GM12864 (cell line): ENCODE measurements around the gene C10orf90.

ENCODE experiments used
- DNase-seq: peaks from one replicate; pipeline ENCODE4 v3.0.0-alpha.2; 2011; ENCODE audit warnings: low read depth
- H3K4me3 ChIP-seq: 2 replicates; pipeline ENCODE4 v1.5.1; 2011; ENCODE audit warnings: mild to moderate bottlenecking, low read depth, low read length, control low read depth
- TF ChIP-seq, protein P1 (sequence below): IDR thresholded peaks from 2 replicates; pipeline ENCODE4 v1.5.1; 2011; ENCODE audit warnings: low read depth, mild to moderate bottlenecking, moderate library complexity, low read length, control low read depth, inconsistent platforms; ENCODE audit errors: missing control alignments

Gene C10orf90

DNA sequence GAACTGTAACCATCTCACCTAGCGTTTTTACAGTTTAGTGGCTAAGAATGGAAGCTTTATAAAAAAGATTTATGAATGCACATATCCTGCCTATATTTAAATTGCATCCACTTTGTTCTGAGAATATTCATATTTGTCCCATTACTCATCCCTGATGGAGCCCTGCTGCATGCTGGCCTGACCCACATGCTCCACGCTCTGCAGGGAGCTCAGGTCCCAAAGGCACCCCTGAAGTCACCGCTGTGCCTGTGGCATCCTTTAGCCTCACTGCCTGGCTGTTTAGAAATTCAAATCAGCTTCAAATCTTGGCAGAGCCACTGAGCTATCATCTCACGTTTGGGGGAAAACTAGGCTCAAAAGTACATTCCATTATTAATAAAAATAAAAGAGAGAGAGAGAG lies 24.4 kb downstream of the C10orf90 start:
- DNase-seq = no peak
- TF ChIP-seq, protein P1, sequence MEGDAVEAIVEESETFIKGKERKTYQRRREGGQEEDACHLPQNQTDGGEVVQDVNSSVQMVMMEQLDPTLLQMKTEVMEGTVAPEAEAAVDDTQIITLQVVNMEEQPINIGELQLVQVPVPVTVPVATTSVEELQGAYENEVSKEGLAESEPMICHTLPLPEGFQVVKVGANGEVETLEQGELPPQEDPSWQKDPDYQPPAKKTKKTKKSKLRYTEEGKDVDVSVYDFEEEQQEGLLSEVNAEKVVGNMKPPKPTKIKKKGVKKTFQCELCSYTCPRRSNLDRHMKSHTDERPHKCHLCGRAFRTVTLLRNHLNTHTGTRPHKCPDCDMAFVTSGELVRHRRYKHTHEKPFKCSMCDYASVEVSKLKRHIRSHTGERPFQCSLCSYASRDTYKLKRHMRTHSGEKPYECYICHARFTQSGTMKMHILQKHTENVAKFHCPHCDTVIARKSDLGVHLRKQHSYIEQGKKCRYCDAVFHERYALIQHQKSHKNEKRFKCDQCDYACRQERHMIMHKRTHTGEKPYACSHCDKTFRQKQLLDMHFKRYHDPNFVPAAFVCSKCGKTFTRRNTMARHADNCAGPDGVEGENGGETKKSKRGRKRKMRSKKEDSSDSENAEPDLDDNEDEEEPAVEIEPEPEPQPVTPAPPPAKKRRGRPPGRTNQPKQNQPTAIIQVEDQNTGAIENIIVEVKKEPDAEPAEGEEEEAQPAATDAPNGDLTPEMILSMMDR = no peak
- H3K4me3 ChIP-seq = no peak overlapping the region

DNA sequence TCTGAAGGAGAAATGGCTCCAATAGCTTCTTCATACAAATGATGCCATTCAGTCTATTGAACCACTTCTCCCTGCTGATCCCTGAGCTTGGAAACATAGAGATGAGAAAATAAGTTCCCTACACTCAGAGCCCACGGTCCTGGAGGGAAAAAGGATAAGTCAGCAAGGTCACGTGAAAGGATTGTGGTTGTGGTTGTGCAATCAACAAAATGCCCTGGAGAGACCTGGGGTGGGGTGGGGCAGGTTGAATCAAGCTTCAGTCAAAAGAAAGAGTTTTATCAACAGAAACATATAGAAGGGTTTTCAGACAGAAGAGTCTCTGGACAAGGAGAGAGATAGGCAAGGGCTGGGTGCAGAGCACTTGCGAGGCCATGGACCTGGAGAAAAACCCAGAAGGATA lies 30.1 kb downstream of the C10orf90 start:
- DNase-seq = no peak

DNA sequence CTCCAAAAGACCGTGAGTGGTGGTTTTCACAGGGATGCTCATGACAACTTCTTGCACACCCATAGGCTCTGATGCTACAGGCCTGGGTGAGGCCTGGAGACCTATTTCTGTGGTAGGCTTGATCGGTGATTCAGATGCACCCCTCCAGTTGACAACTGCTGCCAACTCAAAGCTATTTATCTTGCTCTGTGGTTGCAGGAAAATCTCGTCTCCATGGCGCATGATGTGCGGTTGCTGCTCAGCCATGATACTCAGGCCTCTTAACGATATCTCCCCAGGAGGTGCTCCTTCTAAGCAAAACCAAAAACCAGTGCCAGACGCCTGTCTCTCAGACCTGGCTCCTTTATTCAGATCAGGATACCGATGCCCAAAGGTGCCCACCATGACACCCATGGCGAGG lies 31.4 kb downstream of the C10orf90 start:
- H3K4me3 ChIP-seq = no peak overlapping the region
- TF ChIP-seq, protein P1 = no peak
- DNase-seq = no peak

More for the DNA sequence above, 30.1 kb downstream of the C10orf90 start:
- no peak overlapping the region for H3K4me3 ChIP-seq
- TF ChIP-seq, protein P1 = no peak

GRCh38 chr10:126638542-126638941 lies 32.0 kb downstream of the C10orf90 start:
- no peak for DNase-seq
- TF ChIP-seq, protein P1 = no peak
- H3K4me3 ChIP-seq = no peak overlapping the region

- no peak overlapping the region for H3K4me3 ChIP-seq
- DNase-seq = no peak
- TF ChIP-seq, protein P1 = no peak
These were observed 33.0 kb downstream of the C10orf90 start for GRCh38 chr10:126637501-126637900.

- DNase-seq = no peak
- TF ChIP-seq, protein P1 = no peak
- H3K4me3 ChIP-seq = no peak overlapping the region
These were observed 35.6 kb downstream of the C10orf90 start for GRCh38 chr10:126634911-126635310.

DNA sequence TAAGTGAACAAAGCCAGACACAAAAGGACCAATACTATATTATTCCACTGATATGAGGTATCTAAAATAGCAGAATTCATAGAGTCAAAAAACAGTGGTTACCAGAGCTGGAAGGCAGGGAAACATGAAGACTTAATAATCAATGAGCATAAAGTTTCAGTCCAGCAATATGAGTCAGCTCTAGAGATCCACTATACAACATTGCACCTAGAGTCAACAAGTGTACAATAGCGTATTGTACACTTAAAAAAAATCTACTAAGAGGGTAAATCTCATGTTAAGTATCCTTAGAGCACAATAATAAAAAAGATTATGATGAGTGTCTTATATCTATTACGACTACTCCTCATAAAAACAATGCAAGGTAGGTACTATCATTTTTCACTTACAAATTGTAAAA lies 36.1 kb downstream of the C10orf90 start:
- no peak for DNase-seq
- no peak overlapping the region for H3K4me3 ChIP-seq

More for the DNA sequence above, 36.1 kb downstream of the C10orf90 start:
- TF ChIP-seq, protein P1 = no peak
